NB4 (cell line): ENCODE results near the gene DOCK6.

Experiments
- MYC ChIP-seq: IDR thresholded peaks from 2 replicates; pipeline ENCODE4 v1.6.1; 2011; ENCODE audit warnings: low read depth, low read length
- POLR2A ChIP-seq: IDR thresholded peaks from 2 replicates; pipeline ENCODE4 v1.6.1; 2011; ENCODE audit warnings: mild to moderate bottlenecking; ENCODE audit not compliant: insufficient read length; ENCODE audit errors: extremely low read depth
- TF ChIP-seq, protein P1 (sequence below): IDR thresholded peaks from one replicate; pipeline ENCODE4 v1.5.1; 2012; ENCODE audit warnings: low read depth, low read length

DNA sequence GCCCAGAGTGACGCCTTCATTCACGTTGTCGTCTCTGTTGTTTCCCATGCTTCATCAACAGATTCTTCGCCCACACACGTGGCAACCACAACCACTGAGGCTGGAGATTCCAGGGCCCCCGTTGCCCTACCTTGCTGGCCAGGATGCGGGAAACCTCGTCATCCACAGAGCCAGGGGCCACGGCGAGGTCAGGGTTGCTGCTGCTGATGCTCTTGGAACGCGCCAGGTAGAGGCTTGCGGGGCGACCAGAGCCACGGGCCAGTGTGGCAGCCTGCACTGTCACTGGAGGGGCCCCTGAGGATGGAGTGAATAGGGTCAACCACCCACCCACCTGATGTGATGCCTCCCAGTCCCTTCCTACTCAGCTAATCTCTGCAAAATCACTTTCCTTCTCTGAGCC is 29.3 kb downstream of the DOCK6 start:
- TF ChIP-seq, protein P1, sequence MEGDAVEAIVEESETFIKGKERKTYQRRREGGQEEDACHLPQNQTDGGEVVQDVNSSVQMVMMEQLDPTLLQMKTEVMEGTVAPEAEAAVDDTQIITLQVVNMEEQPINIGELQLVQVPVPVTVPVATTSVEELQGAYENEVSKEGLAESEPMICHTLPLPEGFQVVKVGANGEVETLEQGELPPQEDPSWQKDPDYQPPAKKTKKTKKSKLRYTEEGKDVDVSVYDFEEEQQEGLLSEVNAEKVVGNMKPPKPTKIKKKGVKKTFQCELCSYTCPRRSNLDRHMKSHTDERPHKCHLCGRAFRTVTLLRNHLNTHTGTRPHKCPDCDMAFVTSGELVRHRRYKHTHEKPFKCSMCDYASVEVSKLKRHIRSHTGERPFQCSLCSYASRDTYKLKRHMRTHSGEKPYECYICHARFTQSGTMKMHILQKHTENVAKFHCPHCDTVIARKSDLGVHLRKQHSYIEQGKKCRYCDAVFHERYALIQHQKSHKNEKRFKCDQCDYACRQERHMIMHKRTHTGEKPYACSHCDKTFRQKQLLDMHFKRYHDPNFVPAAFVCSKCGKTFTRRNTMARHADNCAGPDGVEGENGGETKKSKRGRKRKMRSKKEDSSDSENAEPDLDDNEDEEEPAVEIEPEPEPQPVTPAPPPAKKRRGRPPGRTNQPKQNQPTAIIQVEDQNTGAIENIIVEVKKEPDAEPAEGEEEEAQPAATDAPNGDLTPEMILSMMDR, result no peak
- TF ChIP-seq MYC, result no peak
- TF ChIP-seq POLR2A, result no peak
